Motor neuron (in vitro differentiated cells): ENCODE results near the gene RNF39. TPM values are rescaled to one million over a fixed set of nuclear protein-coding genes. Genes with fewer than 3 reads are reported as not detected.

Source experiments
- total RNA-seq, 8 experiments: library from RNA; unstranded; fragments of 300-600 nt; gene quantifications; 2 replicates each; pipeline versions ENCODE4 v1.2.3 to v1.2.4, GENCODE V29; 2022

The RNF39 gene
- total RNA-seq, 8 experiments from 2014 or later = 0.49 to 2.3 (median 1.1) TPM

Other genes with a start within 250 kb of the RNF39 start
- gene HLA-G, start 247.9 kb downstream of the RNF39 start, total RNA-seq = under 1 TPM in 1 of 8 experiments, not detected in 7; 0.56 TPM
- gene HLA-A, start 133.2 kb downstream of the RNF39 start, total RNA-seq = 1,000 to 10,000 TPM in 2 of 8 experiments, 100 to 1,000 TPM in 2, 10 to 100 TPM in 4; 19.7 to 1,879 (median 136) TPM
- 10 to 100 TPM; 33.3 to 62.4 (median 39.0) TPM for gene POLR1H, start 14.5 kb downstream of the RNF39 start, total RNA-seq
- gene PPP1R11, start 8.6 kb downstream of the RNF39 start, total RNA-seq = 10 to 100 TPM; 29.5 to 75.8 (median 46.1) TPM
- 10 to 100 TPM in 1 of 8 experiments, under 1 TPM in 4, not detected in 3; 0.25 to 15.1 (median 0.90) TPM for gene TRIM31, start 37.3 kb upstream of the RNF39 start, total RNA-seq
- gene TRIM40, start 60.4 kb upstream of the RNF39 start, total RNA-seq = 1 to 10 TPM in 1 of 8 experiments, under 1 TPM in 3, not detected in 4; 0.22 to 1.3 (median 0.50) TPM
- 1 to 10 TPM in 1 of 8 experiments, under 1 TPM in 4, not detected in 3; 0.05 to 1.2 (median 0.17) TPM for gene TRIM10, start 85.4 kb upstream of the RNF39 start, total RNA-seq
- under 1 TPM in 3 of 8 experiments, not detected in 5; 0.14 to 0.77 (median 0.25) TPM for gene TRIM15, start 87.8 kb upstream of the RNF39 start, total RNA-seq
- 10 to 100 TPM; 20.7 to 60.1 (median 28.7) TPM for gene TRIM26, start 137.6 kb upstream of the RNF39 start, total RNA-seq